GM19438 (cell line): ENCODE results near the gene SCFD2.
A peak's percentile ranks its signal among the peaks of the same experiment; 100 is the strongest.
"Not testable (repeated sequence)": the region's sequence is repeated elsewhere in the genome, so short reads cannot be mapped to it uniquely, and the experiment has no call there.

ENCODE experiments used
- ATAC-seq: cut with Tn5 transposase; IDR thresholded peaks from one replicate; pipeline ENCODE4 v1.9.1; 2021; ENCODE audit warnings: low read depth; ENCODE audit not compliant: unreplicated experiment

The SCFD2 gene

DNA sequence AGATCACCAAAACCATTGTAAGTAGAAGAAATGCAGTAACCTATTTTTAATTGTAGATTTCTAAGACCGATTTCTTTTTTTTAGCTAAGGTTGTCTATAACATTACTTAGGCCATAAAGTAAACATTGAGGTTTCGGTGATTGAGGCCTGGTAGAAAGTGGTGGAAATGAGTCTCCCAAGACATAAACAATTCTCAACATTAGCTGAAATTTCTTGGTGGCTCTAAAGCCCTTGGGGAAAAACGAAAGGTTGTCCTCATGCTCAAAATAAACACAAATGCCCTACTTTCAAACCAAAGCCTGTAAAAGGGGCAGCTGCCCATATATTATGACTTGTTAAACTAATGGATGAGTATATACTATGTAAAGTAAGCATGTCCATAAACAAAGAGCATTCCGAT lies 98.8 kb downstream of the SCFD2 start:
- ATAC-seq, result no peak

DNA sequence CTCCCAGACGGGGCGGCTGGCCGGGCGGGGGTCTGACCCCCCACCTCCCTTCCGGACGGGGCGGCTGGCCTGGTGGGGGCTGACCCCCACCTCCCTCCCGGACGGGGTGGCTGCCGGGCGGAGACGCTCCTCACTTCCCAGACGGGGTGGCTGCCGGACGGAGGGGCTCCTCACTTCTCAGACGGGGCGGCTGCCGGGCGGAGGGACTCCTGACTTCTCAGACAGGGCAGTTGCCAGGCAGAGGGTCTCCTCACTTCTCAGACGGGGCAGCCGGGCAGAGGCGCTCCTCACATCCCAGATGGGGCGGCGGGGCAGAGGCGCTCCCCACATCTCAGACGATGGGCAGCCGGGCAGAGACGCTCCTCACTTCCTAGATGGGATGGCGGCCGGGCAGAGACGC lies 109.9 kb downstream of the SCFD2 start:
- not testable (repeated sequence) for ATAC-seq

GRCh38 chr4:53240573-53240972 lies 125.3 kb downstream of the SCFD2 start:
- ATAC-seq, result no peak

GRCh38 chr4:53238352-53238751 lies 127.5 kb downstream of the SCFD2 start:
- not testable (repeated sequence) for ATAC-seq

- not testable (repeated sequence) for ATAC-seq
These were observed 128.1 kb downstream of the SCFD2 start for GRCh38 chr4:53237811-53238210.

DNA sequence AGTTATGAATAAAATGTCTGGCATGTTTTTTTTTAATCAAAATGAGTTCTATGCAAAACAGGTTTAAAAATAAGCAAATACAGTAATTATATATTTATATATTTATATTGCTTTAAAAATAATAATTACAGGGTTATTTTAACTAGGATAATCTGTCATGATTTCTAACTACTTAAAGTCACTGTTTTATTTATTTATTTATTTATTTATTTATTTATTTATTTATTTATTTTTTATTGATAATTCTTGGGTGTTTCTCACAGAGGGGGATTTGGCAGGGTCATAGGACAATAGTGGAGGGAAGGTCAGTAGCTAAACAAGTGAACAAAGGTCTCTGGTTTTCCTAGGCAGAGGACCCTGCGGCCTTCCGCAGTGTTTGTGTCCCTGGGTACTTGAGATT lies 129.2 kb downstream of the SCFD2 start:
- ATAC-seq, result not testable (repeated sequence)

DNA sequence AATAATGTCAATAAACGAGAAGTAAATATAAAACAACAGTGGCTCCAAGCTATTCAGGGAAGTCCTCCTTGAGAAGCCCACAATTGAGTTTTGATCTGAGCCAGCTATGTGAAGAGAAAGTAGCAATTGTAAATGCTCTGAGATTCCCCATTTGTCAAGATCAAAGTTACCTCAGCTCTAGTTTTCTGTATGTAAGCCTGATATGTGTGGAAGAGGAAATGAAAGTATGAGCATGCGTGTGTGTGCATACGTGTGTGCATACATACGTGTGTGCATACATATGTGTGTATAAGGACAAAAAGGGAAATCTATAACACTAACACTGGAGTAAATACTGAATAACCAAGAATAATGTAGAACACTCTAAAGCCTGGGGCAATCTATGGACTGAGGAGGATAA lies 130.3 kb downstream of the SCFD2 start:
- no peak for ATAC-seq

GRCh38 chr4:53234669-53235068 lies 131.2 kb downstream of the SCFD2 start:
- ATAC-seq, result no peak

GRCh38 chr4:53234111-53234510 lies 131.8 kb downstream of the SCFD2 start:
- no peak for ATAC-seq

GRCh38 chr4:53233114-53233795 lies 132.6 kb downstream of the SCFD2 start:
- ATAC-seq, result no peak

- ATAC-seq, result no peak
These were observed 133.5 kb downstream of the SCFD2 start for GRCh38 chr4:53232371-53232770.

DNA sequence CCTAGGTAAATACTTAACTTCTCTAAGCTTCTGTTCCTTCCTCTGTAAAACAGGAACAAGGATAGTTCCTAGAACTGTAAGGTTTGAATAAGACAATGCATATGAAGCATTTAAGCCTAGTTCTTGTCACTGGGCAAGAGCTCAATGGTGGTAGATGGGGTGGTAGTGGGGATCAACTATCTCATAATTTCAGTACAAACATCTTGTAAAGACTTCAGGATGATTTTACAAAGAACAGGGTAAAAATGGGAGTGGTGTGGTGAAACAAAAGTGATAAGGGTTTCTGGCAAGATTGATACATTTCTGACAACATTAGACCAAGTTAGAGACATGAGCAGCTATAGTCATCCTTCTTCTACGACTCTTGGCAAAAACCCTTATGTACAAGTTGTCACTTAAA lies 137.8 kb downstream of the SCFD2 start:
- no peak for ATAC-seq

- ATAC-seq, result no peak
These were observed 138.4 kb downstream of the SCFD2 start for GRCh38 chr4:53227451-53227850.

- ATAC-seq, result no peak
These were observed 143.9 kb downstream of the SCFD2 start for GRCh38 chr4:53221832-53222480.

GRCh38 chr4:53219148-53219547 lies 146.7 kb downstream of the SCFD2 start:
- not testable (repeated sequence) for ATAC-seq

DNA sequence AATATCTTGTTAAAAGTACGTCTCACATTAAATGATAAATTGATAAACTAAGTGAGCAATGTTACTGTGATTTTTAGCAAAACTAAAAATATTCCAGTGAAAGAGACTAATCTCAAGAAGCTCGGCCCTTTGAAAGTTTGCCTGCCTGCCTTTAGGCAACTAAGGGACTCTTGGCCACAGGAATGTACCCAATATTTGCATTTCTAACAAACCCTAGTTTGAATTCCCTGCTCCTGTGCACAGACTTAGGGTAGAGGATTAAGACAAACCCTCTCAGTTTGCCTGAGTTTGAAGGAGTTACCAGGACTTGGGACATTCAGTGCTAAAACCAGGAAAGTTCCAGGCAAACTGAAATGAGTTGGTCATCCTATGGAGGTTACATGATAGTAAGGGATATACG lies 157.1 kb downstream of the SCFD2 start:
- no peak for ATAC-seq

GRCh38 chr4:53205970-53206369 lies 159.9 kb downstream of the SCFD2 start:
- ATAC-seq, result no peak

GRCh38 chr4:53199356-53199755 lies 166.5 kb downstream of the SCFD2 start:
- no peak for ATAC-seq

DNA sequence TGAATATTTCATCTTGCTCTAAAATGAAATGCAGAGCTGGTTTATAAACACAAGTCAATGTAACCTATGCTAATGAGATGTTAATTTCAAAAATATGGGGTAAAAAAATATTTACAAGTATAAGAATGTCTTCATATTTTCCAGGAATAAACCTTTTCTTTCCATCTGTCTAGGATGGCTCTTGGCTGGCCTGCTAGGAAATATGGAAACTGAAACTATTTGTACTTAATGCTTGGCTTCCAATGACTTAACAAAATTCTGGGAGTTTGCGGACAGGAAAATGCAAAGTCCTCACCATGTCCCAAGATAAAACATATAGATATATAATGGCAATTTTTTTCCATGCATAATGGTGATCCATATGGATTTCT lies 168.1 kb downstream of the SCFD2 start:
- ATAC-seq, result no peak

DNA sequence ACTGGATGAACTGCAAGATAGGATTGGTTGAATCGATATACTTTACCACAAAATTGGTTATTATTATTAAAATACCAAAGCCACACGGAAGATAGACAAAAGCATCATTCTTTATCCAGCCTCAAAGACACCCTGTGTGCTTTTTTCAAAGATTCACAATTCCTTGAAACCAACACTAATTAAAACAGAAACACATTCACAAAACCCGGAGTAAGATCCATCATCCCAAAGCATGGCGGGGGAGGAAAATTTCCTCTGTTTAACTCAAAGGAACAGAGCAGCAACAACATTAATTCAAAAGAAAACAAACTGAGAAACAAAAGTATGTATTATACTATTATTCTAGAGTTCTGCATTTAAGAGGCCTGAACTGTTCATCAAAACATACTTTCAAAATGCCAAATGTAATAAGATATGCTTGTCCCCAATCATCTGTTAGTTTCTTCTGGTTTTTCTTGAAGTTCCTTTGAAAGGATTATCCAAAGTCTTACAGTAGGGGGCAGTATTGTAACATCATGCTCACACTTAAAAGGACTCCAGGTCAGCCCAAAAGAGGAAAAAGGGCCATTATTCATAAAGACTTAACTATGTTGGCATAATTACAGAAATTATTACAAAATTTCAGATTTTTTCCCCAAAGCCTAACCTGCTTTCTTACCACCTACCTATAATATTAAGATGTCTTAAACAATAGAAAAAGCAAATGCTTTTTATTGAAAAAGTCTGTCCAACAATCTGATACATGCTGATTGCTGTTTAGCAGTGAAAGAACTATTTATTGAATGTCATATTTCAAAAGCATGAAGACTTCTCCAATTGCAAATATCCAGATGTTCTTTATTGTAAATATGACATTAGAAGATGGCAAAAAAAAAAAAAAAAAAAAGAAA lies 168.7 kb downstream of the SCFD2 start:
- peak; percentile 60 for ATAC-seq
